Stimulated activated CD8-positive, alpha-beta memory T cell treated with anti-CD3 and anti-CD28 coated beads, Interleukin-15, amount 100 ng/mL, for 24 hours (primary cell): Measurements from ENCODE around the gene BMERB1.
"Not testable (repeated sequence)": the region's sequence is repeated elsewhere in the genome, so short reads cannot be mapped to it uniquely, and the experiment has no call there.

Experiments
- DNase-seq: peaks from one replicate; pipeline ENCODE4 v3.0.0-alpha.2; 2020; ENCODE audit warnings: low read depth

Gene BMERB1

DNA sequence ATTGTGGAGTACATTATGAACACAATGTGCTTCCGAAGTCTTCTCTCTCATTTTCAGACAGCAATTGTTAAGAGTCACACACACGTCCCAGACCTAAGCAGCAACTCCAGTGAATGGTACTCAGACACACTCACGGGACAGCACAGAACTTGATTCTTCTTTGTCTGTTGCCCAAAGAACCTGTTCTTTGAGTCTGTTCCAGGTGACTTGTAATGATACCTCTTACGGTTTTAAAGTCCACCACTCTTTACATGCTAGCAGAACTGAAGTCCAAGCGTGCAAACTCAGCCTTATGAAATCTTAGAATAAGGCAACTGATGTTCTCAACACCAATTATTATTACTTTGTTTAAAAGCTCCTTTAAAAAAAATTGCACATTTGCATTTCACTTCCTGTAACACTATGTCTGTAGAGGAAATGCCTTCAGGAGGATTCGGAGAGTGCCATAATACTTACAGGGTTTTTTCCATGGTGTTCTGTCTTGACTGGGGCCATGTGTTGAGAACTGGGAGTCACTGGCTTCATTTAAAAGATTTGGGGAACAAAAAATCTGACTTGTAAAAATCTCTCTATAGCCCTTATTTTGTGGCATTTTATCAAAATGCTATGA, 160.4 kb downstream of the BMERB1 start:
- no peak for DNase-seq

DNA sequence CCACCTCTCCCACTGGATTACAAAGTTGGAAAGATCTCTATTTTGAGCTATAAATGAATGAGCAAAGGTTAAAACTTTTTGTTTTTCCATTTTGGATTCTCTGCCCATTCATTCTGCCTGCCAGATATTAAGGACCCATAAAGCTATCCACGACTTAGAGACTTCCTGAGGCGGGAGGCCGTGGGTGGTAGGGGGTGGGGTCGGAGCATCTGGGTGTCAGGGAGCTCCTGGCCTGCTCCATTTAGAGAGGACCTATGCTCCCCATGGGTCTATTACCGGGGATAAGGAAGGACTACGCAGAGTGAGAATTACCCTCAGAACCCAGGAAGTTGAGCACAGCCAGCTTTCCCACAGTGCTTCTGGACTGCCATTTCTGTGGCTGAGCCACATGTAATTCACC, 162.7 kb downstream of the BMERB1 start:
- no peak for DNase-seq

- DNase-seq = no peak
Measured at GRCh38 chr16:15597822-15598647, 163.6 kb downstream of the BMERB1 start.

DNA sequence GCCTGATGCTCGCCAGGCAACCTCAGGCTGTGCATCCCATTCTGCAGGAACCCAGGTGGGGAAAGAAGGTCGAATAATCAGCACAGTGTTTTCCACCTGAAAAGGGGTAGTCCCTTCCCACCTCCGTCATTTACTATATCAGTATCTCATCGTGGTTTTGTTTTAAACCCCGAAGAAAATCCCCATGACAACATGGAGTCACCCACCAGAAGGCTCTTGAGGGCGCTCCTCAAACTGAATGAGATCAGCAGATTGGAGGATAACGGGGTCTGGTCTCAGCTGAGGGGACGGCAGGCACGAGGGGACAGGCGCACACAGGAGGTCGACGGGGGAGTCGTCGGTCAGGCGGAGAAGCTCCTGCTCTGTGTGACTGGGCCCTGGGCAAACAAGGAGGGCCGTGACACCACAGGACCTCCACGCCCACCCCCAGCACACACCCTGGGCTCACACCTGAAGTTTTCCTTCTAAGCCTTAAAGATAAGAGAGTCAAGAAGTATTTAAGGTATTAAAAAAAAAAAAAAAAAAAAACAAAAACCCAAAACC, 164.3 kb downstream of the BMERB1 start:
- DNase-seq = no peak

DNA sequence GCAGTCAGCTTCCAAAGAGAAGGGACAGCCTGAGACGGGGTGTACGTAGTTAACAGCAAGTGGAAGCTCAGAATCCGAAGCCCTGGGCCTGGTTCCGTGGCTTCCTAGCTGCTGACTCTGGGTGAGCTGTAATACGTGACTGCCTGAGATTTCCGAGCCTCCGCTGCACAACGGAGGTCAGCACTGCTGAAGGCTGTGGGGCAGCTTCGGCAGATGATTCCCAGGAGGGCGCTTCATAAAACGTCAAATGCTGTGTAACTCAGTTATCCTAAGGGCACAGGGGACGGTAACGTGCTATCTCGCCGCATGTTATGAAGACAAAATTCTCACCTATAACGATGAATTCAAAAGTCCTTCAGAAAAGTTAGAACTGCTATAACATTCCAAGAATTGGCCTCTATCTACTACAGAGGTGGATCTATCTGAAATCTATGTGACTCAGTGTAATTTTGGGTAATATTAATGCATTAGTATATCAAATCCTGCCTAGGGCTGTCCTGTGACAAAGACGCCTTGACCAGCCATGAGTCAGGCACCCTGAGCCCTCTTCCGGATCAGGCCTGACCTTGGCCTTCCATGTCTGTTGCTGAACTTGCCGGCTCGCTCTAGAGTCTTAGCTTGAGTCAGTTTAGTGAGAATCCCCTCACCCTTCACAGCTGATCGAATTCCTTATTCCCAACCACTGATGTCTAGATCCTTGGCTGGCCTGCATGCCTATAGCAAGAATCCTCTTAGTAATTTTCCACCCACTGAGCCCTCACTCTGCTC, 165.1 kb downstream of the BMERB1 start:
- no peak for DNase-seq

GRCh38 chr16:15601212-15601879, 167.0 kb downstream of the BMERB1 start:
- DNase-seq = no peak

GRCh38 chr16:15602285-15603044, 168.1 kb downstream of the BMERB1 start:
- no peak for DNase-seq

- no peak for DNase-seq
Measured at GRCh38 chr16:15604460-15605440, 170.4 kb downstream of the BMERB1 start.

- no peak for DNase-seq
Measured at GRCh38 chr16:15605839-15606517, 171.6 kb downstream of the BMERB1 start.

DNA sequence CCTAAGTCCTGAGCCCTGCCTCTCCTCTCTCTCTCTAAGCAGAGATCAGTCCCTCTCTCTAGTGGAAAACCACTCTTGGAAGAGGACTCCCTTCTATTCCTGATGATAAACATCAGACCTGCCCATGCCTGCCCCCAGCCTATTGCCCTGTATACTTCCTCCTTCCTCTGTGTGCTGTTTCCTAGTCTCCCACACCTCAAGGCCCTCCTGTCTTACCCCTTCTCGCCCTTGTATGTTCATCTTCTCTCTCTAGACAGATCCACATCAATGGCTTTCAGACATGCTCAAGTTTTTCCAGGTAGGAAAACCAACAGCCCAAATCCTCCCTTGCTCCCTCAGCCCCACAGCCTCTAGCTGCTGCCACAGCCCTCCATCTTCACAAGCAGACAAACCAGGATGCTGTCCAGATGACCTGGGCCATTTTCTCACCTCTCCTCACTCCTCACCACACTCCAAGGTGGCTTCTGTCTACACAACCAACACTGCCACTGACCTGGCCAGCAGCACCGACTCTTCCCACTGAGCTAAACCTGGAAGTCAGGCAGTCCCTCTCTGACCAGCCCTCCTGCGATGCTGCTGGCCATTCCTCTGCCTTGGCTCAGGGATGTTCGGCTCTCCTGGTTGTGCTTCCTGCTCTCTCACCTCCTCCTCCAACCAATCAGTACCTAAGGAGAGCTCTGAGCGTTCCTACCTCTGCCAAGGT, 172.3 kb downstream of the BMERB1 start:
- no peak for DNase-seq

- not testable (repeated sequence) for DNase-seq
Measured at GRCh38 chr16:15607221-15607699, 172.9 kb downstream of the BMERB1 start.

- no peak for DNase-seq
Measured at GRCh38 chr16:15607700-15608396, 173.5 kb downstream of the BMERB1 start.

GRCh38 chr16:15608398-15609285, 174.3 kb downstream of the BMERB1 start:
- no peak for DNase-seq

GRCh38 chr16:15609286-15609649, 174.9 kb downstream of the BMERB1 start:
- DNase-seq = no peak

DNA sequence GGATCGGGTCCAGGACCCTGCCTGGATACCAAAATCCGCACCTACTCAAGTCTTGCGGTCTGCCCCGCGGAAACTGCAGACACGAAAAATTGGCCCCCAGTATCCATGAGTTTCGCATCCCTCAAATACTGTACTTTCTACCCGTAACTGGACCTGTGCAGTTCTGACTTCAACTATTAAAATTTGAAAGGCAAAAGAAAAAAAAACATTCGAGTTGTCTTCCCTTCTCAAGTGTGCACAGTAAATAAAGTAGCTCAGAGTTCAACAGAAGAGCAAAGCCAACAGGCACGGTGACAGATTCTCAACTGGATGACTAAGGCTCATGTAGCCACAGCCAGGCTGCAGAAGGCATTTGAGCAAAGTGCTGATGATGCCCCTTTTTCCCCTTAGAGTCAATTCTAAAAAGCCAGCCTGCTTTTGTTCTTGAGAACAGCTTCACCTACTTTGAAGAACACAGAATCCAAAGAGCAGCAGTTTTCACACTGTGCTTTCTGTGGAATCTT, 176.0 kb downstream of the BMERB1 start:
- no peak for DNase-seq

- DNase-seq = no peak
Measured at GRCh38 chr16:15611610-15612009, 177.2 kb downstream of the BMERB1 start.

DNA sequence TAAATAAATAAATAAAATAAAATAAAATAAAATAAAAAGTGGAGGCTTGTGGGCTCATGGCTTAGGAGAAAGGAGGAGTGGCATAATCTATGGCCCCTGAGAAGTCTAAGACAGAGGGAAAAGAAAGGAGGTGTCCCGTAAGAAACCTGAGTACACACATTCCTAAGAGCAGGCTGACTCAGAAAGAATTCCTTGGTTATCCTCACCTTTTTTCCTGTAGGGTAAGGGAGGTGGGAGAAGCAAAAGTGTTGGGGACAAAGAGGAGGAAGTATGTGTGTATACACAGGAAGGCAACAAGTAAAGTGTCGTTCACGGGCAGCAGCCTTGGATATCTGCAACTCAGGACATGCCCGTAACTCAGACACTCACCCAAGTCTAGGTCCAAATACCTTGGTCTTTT, 179.3 kb downstream of the BMERB1 start:
- DNase-seq = no peak
